ENCODE data around the gene ANKRD1.
"Not testable (repeated sequence)": the region's sequence is repeated elsewhere in the genome, so short reads cannot be mapped to it uniquely, and the experiment has no call there.

Gene ANKRD1

GRCh38 chr10:90912174-90912573 lies 8.7 kb downstream of the ANKRD1 start:
- DNase-seq (ENCODE audit: low spot score): no peak

GRCh38 chr10:90911133-90912051 lies 9.5 kb downstream of the ANKRD1 start:
- peak; percentile 85 for DNase-seq (ENCODE audit: low spot score)

GRCh38 chr10:90906596-90906995 lies 14.3 kb downstream of the ANKRD1 start:
- no peak for DNase-seq (ENCODE audit: low spot score)

GRCh38 chr10:90905925-90906324 lies 15.0 kb downstream of the ANKRD1 start:
- DNase-seq (ENCODE audit: low spot score): no peak

- not testable (repeated sequence) for DNase-seq (ENCODE audit: low spot score)
These were observed 24.0 kb downstream of the ANKRD1 start for GRCh38 chr10:90896916-90897315.

- DNase-seq (ENCODE audit: low spot score): no peak
These were observed 27.7 kb downstream of the ANKRD1 start for GRCh38 chr10:90893190-90893589.

- no peak for DNase-seq (ENCODE audit: low spot score)
These were observed 30.5 kb downstream of the ANKRD1 start for GRCh38 chr10:90890347-90890746.

- DNase-seq (ENCODE audit: low spot score): no peak
These were observed 31.3 kb downstream of the ANKRD1 start for GRCh38 chr10:90889636-90890035.

- no peak for DNase-seq (ENCODE audit: low spot score)
These were observed 32.5 kb downstream of the ANKRD1 start for GRCh38 chr10:90888387-90888786.

GRCh38 chr10:90887555-90887954 lies 33.3 kb downstream of the ANKRD1 start:
- DNase-seq (ENCODE audit: low spot score): no peak

GRCh38 chr10:90885176-90885575 lies 35.7 kb downstream of the ANKRD1 start:
- no peak for DNase-seq (ENCODE audit: low spot score)

GRCh38 chr10:90884431-90884830 lies 36.5 kb downstream of the ANKRD1 start:
- no peak for DNase-seq (ENCODE audit: low spot score)

- DNase-seq (ENCODE audit: low spot score): peak; percentile 74
These were observed 40.7 kb downstream of the ANKRD1 start for GRCh38 chr10:90880059-90880719.

GRCh38 chr10:90879062-90879461 lies 41.8 kb downstream of the ANKRD1 start:
- no peak for DNase-seq (ENCODE audit: low spot score)

GRCh38 chr10:90872648-90873020 lies 48.3 kb downstream of the ANKRD1 start:
- DNase-seq (ENCODE audit: low spot score): no peak

- DNase-seq (ENCODE audit: low spot score): peak; percentile 90
These were observed 48.9 kb downstream of the ANKRD1 start, which contains the start of gene RPP30 for GRCh38 chr10:90871766-90872647. RPP30 (plus strand) TSS chr10:90871974; CDS start chr10:90871987, 13 bp downstream.

- DNase-seq (ENCODE audit: low spot score): peak; percentile 85
These were observed 49.6 kb downstream of the ANKRD1 start for GRCh38 chr10:90871279-90871765.

GRCh38 chr10:90866050-90866598 lies 54.8 kb downstream of the ANKRD1 start:
- no peak for DNase-seq (ENCODE audit: low spot score)

GRCh38 chr10:90865401-90865800 lies 55.5 kb downstream of the ANKRD1 start:
- DNase-seq (ENCODE audit: low spot score): peak; percentile 61

- peak; percentile 55 for DNase-seq (ENCODE audit: low spot score)
These were observed 57.9 kb downstream of the ANKRD1 start for GRCh38 chr10:90862908-90863514.
